IMR-90 (cell line): Measurements from ENCODE around the gene SLC49A4. TPM values are rescaled to one million over a fixed set of nuclear protein-coding genes. Genes with fewer than 3 reads are reported as not detected.

ENCODE experiments used
- ATAC-seq: fragments of 200-7000 bp; cut with Tn5 transposase; 2 replicates; pipeline ENCODE4 v1.9.1; 2020; ENCODE audit warnings: low read depth, mild to moderate bottlenecking, moderate library complexity
- BruUV-seq: library from RNA; stranded (reverse); fragments of 400-500 nt; replicated peaks from 2 replicates; lab custom pipeline; 2021; lab: Mats Ljungman, UMichigan
- CTCF ChIA-PET: fragments of 300-600 bp; formaldehyde crosslinking; extraction: SDS; loops from one replicate; lab custom pipeline; 2021; ENCODE audit warnings: antibody characterized with exemption; lab: Yijun Ruan, JAX
- POLR2A ChIA-PET: fragments of 300-600 bp; sonication (Branson Sonifier 250); formaldehyde crosslinking; loops from one replicate; lab custom pipeline; 2022; ENCODE audit warnings: antibody characterized with exemption; ENCODE audit not compliant: unreplicated experiment; lab: Charles Lee
- DNase-seq: peaks from one replicate; pipeline ENCODE4 v3.0.0; 2013
- H2AFZ ChIP-seq: replicated peaks from 2 replicates; pipeline ENCODE3; 2013; ENCODE audit warnings: low read length, mild to moderate bottlenecking; ENCODE audit not compliant: poor library complexity
- H2AK5ac ChIP-seq: 2 replicates; pipeline ENCODE4 v1.6.1; 2013; ENCODE audit warnings: low read depth, low read length, inconsistent platforms
- H2AK9ac ChIP-seq: replicated peaks from 2 replicates; pipeline ENCODE3; 2013; ENCODE audit warnings: mild to moderate bottlenecking, low read depth, low read length, moderate library complexity; ENCODE audit not compliant: poor library complexity
- H2BK120ac ChIP-seq: 2 replicates; pipeline ENCODE4 v1.6.1; 2013; ENCODE audit warnings: low read depth, low read length, inconsistent platforms
- H2BK15ac ChIP-seq: 3 replicates; pipeline ENCODE4 v1.6.1; 2013; ENCODE audit warnings: low read depth, low read length, inconsistent platforms
- H2BK20ac ChIP-seq: 2 replicates; pipeline ENCODE4 v1.6.1; 2013; ENCODE audit warnings: low read depth, mild to moderate bottlenecking, inconsistent platforms, low read length, moderate library complexity
- H2BK5ac ChIP-seq: 2 replicates; pipeline ENCODE4 v1.6.1; 2013; ENCODE audit warnings: mild to moderate bottlenecking, low read depth, low read length, inconsistent platforms; ENCODE audit not compliant: poor library complexity, severe bottlenecking
- H3K14ac ChIP-seq: replicated peaks from 2 replicates; pipeline ENCODE4 v1.6.1; 2013; ENCODE audit warnings: low read depth, low read length, inconsistent platforms
- H3K18ac ChIP-seq: 2 replicates; pipeline ENCODE4 v1.6.1; 2013; ENCODE audit warnings: low read depth, low read length, control low read depth
- H3K23ac ChIP-seq: 2 replicates; pipeline ENCODE4 v1.6.1; 2013; ENCODE audit warnings: low read depth, low read length, inconsistent platforms
- H3K27ac ChIP-seq: 2 replicates; pipeline ENCODE4 v1.5.1; 2013; ENCODE audit warnings: mild to moderate bottlenecking, control low read depth, low read length; ENCODE audit not compliant: insufficient read depth
- H3K27me3 ChIP-seq: 2 replicates; pipeline ENCODE4 v1.6.1; 2013; ENCODE audit warnings: low read length; ENCODE audit not compliant: control insufficient read depth, insufficient read depth
- H3K36me3 ChIP-seq: 2 replicates; pipeline ENCODE4 v1.6.1; 2013; ENCODE audit warnings: low read length, mixed read lengths; ENCODE audit not compliant: control insufficient read depth, insufficient read depth
- H3K4ac ChIP-seq: 2 replicates; pipeline ENCODE4 v1.6.1; 2013; ENCODE audit warnings: low read depth, low read length, inconsistent platforms
- H3K4me1 ChIP-seq: 2 replicates; pipeline ENCODE4 v1.6.1; 2013; ENCODE audit warnings: low read length, mixed read lengths; ENCODE audit not compliant: control insufficient read depth, insufficient read depth
- H3K4me2 ChIP-seq: 2 replicates; pipeline ENCODE4 v1.6.1; 2013; ENCODE audit warnings: low read depth, mild to moderate bottlenecking, control low read depth, low read length, moderate library complexity
- H3K4me3 ChIP-seq: 2 replicates; pipeline ENCODE4 v1.5.1; 2013; ENCODE audit warnings: low read depth, mild to moderate bottlenecking, control low read depth, low read length, moderate library complexity; ENCODE audit not compliant: insufficient read depth
- H3K56ac ChIP-seq: 2 replicates; pipeline ENCODE4 v1.6.1; 2013; ENCODE audit warnings: low read length, inconsistent platforms; ENCODE audit not compliant: insufficient read depth; ENCODE audit errors: extremely low read depth
- H3K79me1 ChIP-seq, 2 experiments: 2 replicates each; pipeline ENCODE4 v1.6.1; 2013; ENCODE audit warnings: low read length in 2 of 2, inconsistent platforms in 1 of 2, low read depth in 1 of 2
- H3K9ac ChIP-seq: 2 replicates; pipeline ENCODE4 v1.6.1; 2013; ENCODE audit warnings: low read depth, low read length, control low read depth
- H3K9me1 ChIP-seq: 2 replicates; pipeline ENCODE4 v1.6.1; 2013; ENCODE audit warnings: low read length, inconsistent platforms; ENCODE audit not compliant: insufficient read depth
- H3K9me3 ChIP-seq: 2 replicates; pipeline ENCODE4 v1.6.1; 2013; ENCODE audit warnings: low read length; ENCODE audit not compliant: control insufficient read depth, insufficient read depth
- H4K20me1 ChIP-seq: 2 replicates; pipeline ENCODE4 v1.6.1; 2013; ENCODE audit warnings: low read length, inconsistent platforms; ENCODE audit not compliant: insufficient read depth
- H4K5ac ChIP-seq: 2 replicates; pipeline ENCODE4 v1.6.1; 2013; ENCODE audit warnings: mild to moderate bottlenecking, low read depth, low read length, control low read depth
- H4K8ac ChIP-seq, 2 experiments: 2 replicates each; pipeline ENCODE4 v1.6.1; 2013; ENCODE audit warnings: low read depth in 2 of 2, low read length in 2 of 2, control low read depth in 1 of 2, inconsistent platforms in 1 of 2
- H4K91ac ChIP-seq: 2 replicates; pipeline ENCODE4 v1.6.1; 2013; ENCODE audit warnings: low read depth, low read length, inconsistent platforms; ENCODE audit not compliant: insufficient read depth
- RFX5 ChIP-seq: IDR thresholded peaks from 2 replicates; pipeline ENCODE4 v1.8.0; 2012; ENCODE audit warnings: low read depth, mild to moderate bottlenecking, low read length, moderate library complexity
- SMC3 ChIP-seq: fragments of 150-350 bp; IDR thresholded peaks from 2 replicates; pipeline ENCODE4 v1.6.1; 2016; ENCODE audit warnings: low read depth, mild to moderate bottlenecking, antibody characterized with exemption, low read length, moderate library complexity
- USF2 ChIP-seq: fragments of 150-350 bp; IDR thresholded peaks from 2 replicates; pipeline ENCODE4 v1.6.1; 2017; ENCODE audit warnings: mild to moderate bottlenecking, antibody characterized with exemption, low read length, low read depth
- WGBS, 2 experiments: methylation state at CpG; one replicate each; pipeline versions ENCODE4 v1.1.5 to v1.1.7; 2013; ENCODE audit warnings: missing lambda C conversion rate in 2 of 2; ENCODE audit not compliant: insufficient read length in 1 of 2; ENCODE audit errors: extremely low coverage in 2 of 2; 5-methylcytosine and 5-hydroxymethylcytosine counted together
- dilution Hi-C: fragments of 300-500 bp; cut with HindIII; formaldehyde crosslinking; loops from one replicate; pipeline ENCODE4 v1.14.3; 2018; ENCODE audit warnings: low sequenced_read_pairs; ENCODE audit not compliant: unreplicated experiment
- in situ Hi-C: fragments of 300-500 bp; cut with MboI; formaldehyde crosslinking; loops from 3 replicates; pipeline ENCODE4 v1.14.3; 2019; ENCODE audit warnings: low sequenced_read_pairs, inconsistent platforms, mixed read lengths
- intact Hi-C: fragments of 100-400 bp; cut with micrococcal nuclease; formaldehyde crosslinking; loops from 2 replicates; pipeline ENCODE4 v1.10.0; 2022
- polyA plus RNA-seq, 3 experiments: library from polyadenylated mRNA; depleted of rRNA; stranded (reverse); fragments of >200 nt; gene quantifications; 2 replicates each; pipeline ENCODE4 v1.2.3, GENCODE V29; 2012; ENCODE audit warnings: low replicate concordance in 1 of 3
- total RNA-seq: library from RNA; depleted of rRNA; stranded (reverse); fragments of >200 nt; gene quantifications from 2 replicates; pipeline ENCODE4 v1.2.3, GENCODE V29; 2012

SLC49A4 gene
- total and polyA plus RNA-seq, 2 of the 4 experiments (the other 2 are of a cell fraction), result 6.5 to 6.8 TPM

DNA sequence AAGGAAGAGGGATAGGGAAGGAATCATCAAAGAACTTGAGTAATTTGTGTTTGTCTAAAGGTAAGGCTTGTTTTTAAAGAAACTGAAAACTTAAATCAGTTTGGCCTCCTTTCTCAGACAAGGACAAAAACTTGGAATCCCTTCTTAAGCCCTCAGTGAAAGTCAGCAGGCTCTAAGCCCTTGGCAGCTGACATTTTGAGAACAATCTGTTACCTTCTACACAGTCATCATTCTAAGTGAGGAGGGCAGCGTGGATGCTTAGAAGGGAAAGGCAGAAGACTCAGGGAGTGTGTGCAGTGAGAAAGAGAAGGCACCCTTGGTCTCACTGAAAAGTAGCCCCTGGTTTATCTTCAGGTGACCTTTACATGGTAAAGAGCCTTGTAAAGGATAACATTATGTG lies 12.1 kb upstream of the SLC49A4 start:
- no CpG with 5 or more reads among the region's 1 CpG for WGBS, 2 experiments
- no peaks in the 10 kb centered on the region for H3K27me3 ChIP-seq
- DNase-seq (no peak), ATAC-seq (no peak)
- H3K9me3 ChIP-seq, result no peaks in the 10 kb centered on the region
- dilution Hi-C loops (no loop called here), intact Hi-C loops (no loop called here), in situ Hi-C loops (no loop called here)
- 0 out of 2 replicates have a peak overlapping the region, but pooled peaks have one; percentile 7 for H4K91ac ChIP-seq
- no peak overlapping the region for H3K4ac ChIP-seq
- H2AK5ac ChIP-seq, result peak overlapping the region; percentile 59; the same call in 1 of the 2 replicates
- no peak overlapping the region for H3K14ac ChIP-seq
- H2AFZ ChIP-seq, result no peak overlapping the region
- H3K36me3 ChIP-seq, result no peaks in the 10 kb centered on the region
- peaks cover 0 to 6% of the 10 kb centered on the region in 2 experiments; a peak in 1 of 4 replicates for H3K79me1 ChIP-seq
- H3K56ac ChIP-seq, result no peak overlapping the region
- H4K8ac ChIP-seq, result no peak overlapping the region
- peaks cover 3% of the 10 kb centered on the region; the same call in 1 of the 2 replicates for H3K9me1 ChIP-seq
- H2BK20ac ChIP-seq, result no peak overlapping the region
- H3K27ac ChIP-seq, result no peak overlapping the region
- peak overlapping the region; percentile 33; the same call in 1 of the 3 replicates for H2BK15ac ChIP-seq
- TF ChIP-seq SMC3, result no peak
- no peak for TF ChIP-seq RFX5
- no peak for TF ChIP-seq USF2
- BruUV-seq, result no TSS peak
- H2AK9ac ChIP-seq, result no peak overlapping the region
- CTCF ChIA-PET, result no interaction called here
- H4K20me1 ChIP-seq, result no peaks in the 10 kb centered on the region; the same call in 1 of the 2 replicates
- POLR2A ChIA-PET, result no interaction called here
- no peak overlapping the region for H3K4me3 ChIP-seq
- H3K23ac ChIP-seq, result no peak overlapping the region
- H3K9ac ChIP-seq, result no peak overlapping the region
- H4K5ac ChIP-seq, result no peak overlapping the region
- H3K18ac ChIP-seq, result no peak overlapping the region
- no peak overlapping the region for H2BK5ac ChIP-seq
- H2BK120ac ChIP-seq, result no peak overlapping the region
- H3K4me1 ChIP-seq, result peaks cover 3% of the 10 kb centered on the region
- no peak overlapping the region for H3K4me2 ChIP-seq
